ENCODE data around the gene UBQLNL.

UBQLNL gene

DNA sequence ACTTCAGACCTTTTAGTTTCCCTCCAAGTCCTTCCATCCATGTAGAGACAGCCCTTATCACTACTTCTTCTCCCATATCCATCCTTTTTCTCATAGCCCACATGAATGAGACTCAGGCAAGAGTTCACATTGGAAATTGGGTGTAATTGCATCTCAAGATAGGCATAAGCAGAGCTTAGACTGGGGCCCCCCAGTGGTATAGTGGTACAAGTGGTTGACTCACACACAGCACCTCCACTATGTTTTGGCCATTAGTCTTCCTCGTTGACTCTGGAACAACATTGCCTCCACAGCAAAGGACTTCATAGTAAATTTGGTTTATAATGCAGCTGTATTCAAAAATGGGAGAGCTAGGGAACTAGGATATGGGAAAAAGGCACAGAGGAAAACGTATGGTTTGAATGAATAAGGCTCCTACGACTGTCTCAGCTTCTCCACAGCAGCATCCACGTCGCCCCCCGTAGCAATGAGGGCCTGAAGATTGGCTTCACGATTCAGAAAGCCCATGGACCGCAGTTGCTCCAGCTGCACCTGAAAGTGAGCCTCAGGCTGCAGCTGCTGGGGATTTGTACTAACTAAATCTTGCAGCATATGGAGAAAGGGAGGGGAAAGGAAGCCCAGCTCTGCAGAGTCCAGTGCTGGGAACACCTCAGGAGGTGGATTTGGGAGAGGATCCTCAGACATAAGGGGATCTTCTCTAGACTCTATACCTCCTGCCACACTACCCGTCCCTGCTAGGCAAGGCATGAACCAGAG lies 9.1 kb downstream of the UBQLNL start:
- no peak overlapping the region for H3K4me3 ChIP-seq (ENCODE audit: extremely low read depth, insufficient read depth, low read length, poor library complexity, severe bottlenecking)
- H3K4me1 ChIP-seq (ENCODE audit: control insufficient read depth, insufficient read depth, low read length, poor library complexity, severe bottlenecking), result no peaks in the 10 kb centered on the region
- WGBS, 2 experiments (ENCODE audit: insufficient coverage in 2 of 2), result 85 to 92% methylated on average over 8 of the region's 9 CpGs
- H3K36me3 ChIP-seq (ENCODE audit: control insufficient read depth, insufficient read depth, low read length), result no peaks in the 10 kb centered on the region
- H3K9me3 ChIP-seq (ENCODE audit: control insufficient read depth, low read length), result no peaks in the 10 kb centered on the region
- no peak overlapping the region for H3K27ac ChIP-seq (ENCODE audit: low read depth, low read length, severe bottlenecking)

GRCh38 chr11:5505363-5506048 lies 11.0 kb downstream of the UBQLNL start:
- WGBS, 2 experiments (ENCODE audit: insufficient coverage in 2 of 2), result 81 to 83% methylated on average over 3 to 7 of the region's 9 CpGs
- Histone ChIP-seq H3K4me1 (ENCODE audit: control insufficient read depth, insufficient read depth, low read length, poor library complexity, severe bottlenecking) (no peaks in the 10 kb centered on the region), H3K4me3 (ENCODE audit: extremely low read depth, insufficient read depth, low read length, poor library complexity, severe bottlenecking) (no peak overlapping the region), H3K27ac (ENCODE audit: low read depth, low read length, severe bottlenecking) (no peak overlapping the region), H3K36me3 (ENCODE audit: control insufficient read depth, insufficient read depth, low read length) (no peaks in the 10 kb centered on the region), H3K9me3 (ENCODE audit: control insufficient read depth, low read length) (no peaks in the 10 kb centered on the region)

DNA sequence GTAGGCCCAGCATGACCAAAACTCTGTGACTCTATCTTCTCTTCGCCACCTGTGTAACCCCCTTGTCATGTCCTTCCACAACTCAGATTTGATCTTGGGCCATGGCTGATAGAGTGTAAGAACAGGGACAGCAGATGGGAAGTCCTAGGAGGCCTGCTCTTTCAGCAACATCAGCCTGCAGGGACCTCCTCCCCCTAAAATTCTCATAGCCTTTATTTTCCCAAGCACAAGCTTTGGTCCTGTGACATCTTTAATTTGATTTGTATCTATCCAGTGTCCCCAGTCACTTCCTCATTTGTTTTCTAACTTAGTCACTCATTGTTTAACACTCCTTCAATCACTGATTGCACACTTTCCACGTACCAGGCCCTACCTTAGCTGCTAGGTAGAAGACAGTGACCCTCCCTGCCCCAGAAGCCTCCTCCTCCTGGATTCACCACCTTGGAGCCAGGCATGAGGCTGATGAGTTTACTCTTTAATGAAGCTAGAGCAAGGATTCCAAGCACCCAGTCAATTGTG lies 12.0 kb downstream of the UBQLNL start:
- no peaks in the 10 kb centered on the region for H3K4me1 ChIP-seq (ENCODE audit: control insufficient read depth, insufficient read depth, low read length, poor library complexity, severe bottlenecking)
- no peak overlapping the region for H3K4me3 ChIP-seq (ENCODE audit: extremely low read depth, insufficient read depth, low read length, poor library complexity, severe bottlenecking)
- no peak overlapping the region for H3K27ac ChIP-seq (ENCODE audit: low read depth, low read length, severe bottlenecking)
- WGBS, 2 experiments (ENCODE audit: insufficient coverage in 2 of 2), result 80 to 90% methylated on average over 2 of the region's 2 CpGs
- no peaks in the 10 kb centered on the region for H3K36me3 ChIP-seq (ENCODE audit: control insufficient read depth, insufficient read depth, low read length)
- H3K9me3 ChIP-seq (ENCODE audit: control insufficient read depth, low read length), result no peaks in the 10 kb centered on the region

DNA sequence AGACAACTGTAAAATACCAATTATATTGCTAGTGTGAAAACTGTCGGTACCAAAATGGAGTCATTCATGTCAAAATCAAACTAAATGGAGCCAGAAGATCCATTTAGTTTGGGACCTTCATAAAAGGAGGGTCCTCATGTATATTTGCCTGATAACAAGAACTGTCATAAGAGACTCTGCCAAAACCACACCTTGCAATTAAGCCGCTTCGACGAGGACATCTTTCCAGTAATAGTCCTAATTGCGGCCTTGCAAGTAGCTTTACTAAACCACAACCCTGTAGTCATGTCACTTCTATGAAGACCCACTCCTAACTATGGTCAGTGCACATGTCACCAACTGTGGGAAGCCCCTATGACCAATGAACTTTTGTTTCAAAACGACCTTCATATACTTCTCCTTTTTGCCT lies 16.1 kb downstream of the UBQLNL start:
- H3K27ac ChIP-seq (ENCODE audit: low read depth, low read length, severe bottlenecking), result no peak overlapping the region
- no peak overlapping the region for H3K4me3 ChIP-seq (ENCODE audit: extremely low read depth, insufficient read depth, low read length, poor library complexity, severe bottlenecking)
- no peaks in the 10 kb centered on the region for H3K4me1 ChIP-seq (ENCODE audit: control insufficient read depth, insufficient read depth, low read length, poor library complexity, severe bottlenecking)
- WGBS, 2 experiments (ENCODE audit: insufficient coverage in 2 of 2), result 71 to 96% methylated on average over 1 to 4 of the region's 6 CpGs
- no peaks in the 10 kb centered on the region for H3K9me3 ChIP-seq (ENCODE audit: control insufficient read depth, low read length)
- no peaks in the 10 kb centered on the region for H3K36me3 ChIP-seq (ENCODE audit: control insufficient read depth, insufficient read depth, low read length)

GRCh38 chr11:5499671-5500070 lies 16.8 kb downstream of the UBQLNL start:
- no peaks in the 10 kb centered on the region for H3K9me3 ChIP-seq (ENCODE audit: control insufficient read depth, low read length)
- no peaks in the 10 kb centered on the region for H3K4me1 ChIP-seq (ENCODE audit: control insufficient read depth, insufficient read depth, low read length, poor library complexity, severe bottlenecking)
- WGBS, 2 experiments (ENCODE audit: insufficient coverage in 2 of 2), result 83% methylated on average over 2 of the region's 2 CpGs; no CpG with 5 or more reads in 1 of the 2 experiments
- H3K36me3 ChIP-seq (ENCODE audit: control insufficient read depth, insufficient read depth, low read length), result no peaks in the 10 kb centered on the region
- H3K27ac ChIP-seq (ENCODE audit: low read depth, low read length, severe bottlenecking), result no peak overlapping the region
- no peak overlapping the region for H3K4me3 ChIP-seq (ENCODE audit: extremely low read depth, insufficient read depth, low read length, poor library complexity, severe bottlenecking)

GRCh38 chr11:5489576-5490357 lies 26.7 kb downstream of the UBQLNL start:
- no peaks in the 10 kb centered on the region for H3K4me1 ChIP-seq (ENCODE audit: control insufficient read depth, insufficient read depth, low read length, poor library complexity, severe bottlenecking)
- H3K9me3 ChIP-seq (ENCODE audit: control insufficient read depth, low read length), result no peaks in the 10 kb centered on the region
- H3K4me3 ChIP-seq (ENCODE audit: extremely low read depth, insufficient read depth, low read length, poor library complexity, severe bottlenecking), result no peak overlapping the region
- H3K27ac ChIP-seq (ENCODE audit: low read depth, low read length, severe bottlenecking), result no peak overlapping the region
- WGBS, 2 experiments (ENCODE audit: insufficient coverage in 2 of 2), result 50 to 65% methylated on average over 2 to 4 of the region's 5 CpGs
- no peaks in the 10 kb centered on the region for H3K36me3 ChIP-seq (ENCODE audit: control insufficient read depth, insufficient read depth, low read length)

DNA sequence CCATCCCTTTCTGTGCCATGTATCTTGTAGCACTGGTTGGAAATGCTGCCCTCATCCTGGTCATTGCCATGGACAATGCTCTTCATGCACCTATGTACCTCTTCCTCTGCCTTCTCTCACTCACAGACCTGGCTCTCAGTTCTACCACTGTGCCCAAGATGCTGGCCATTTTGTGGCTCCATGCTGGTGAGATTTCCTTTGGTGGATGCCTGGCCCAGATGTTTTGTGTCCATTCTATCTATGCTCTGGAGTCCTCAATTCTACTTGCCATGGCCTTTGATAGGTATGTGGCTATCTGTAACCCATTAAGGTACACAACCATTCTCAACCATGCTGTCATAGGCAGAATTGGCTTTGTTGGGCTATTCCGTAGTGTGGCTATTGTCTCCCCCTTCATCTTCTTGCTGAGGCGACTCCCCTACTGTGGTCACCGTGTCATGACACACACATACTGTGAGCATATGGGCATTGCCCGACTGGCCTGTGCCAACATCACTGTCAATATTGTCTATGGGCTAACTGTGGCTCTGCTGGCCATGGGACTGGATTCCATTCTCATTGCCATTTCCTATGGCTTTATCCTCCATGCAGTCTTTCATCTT lies 27.6 kb downstream of the UBQLNL start:
- no peak overlapping the region for H3K27ac ChIP-seq (ENCODE audit: low read depth, low read length, severe bottlenecking)
- no peaks in the 10 kb centered on the region for H3K4me1 ChIP-seq (ENCODE audit: control insufficient read depth, insufficient read depth, low read length, poor library complexity, severe bottlenecking)
- WGBS, 2 experiments (ENCODE audit: insufficient coverage in 2 of 2), result 95 to 98% methylated on average over 4 of the region's 4 CpGs
- no peaks in the 10 kb centered on the region for H3K9me3 ChIP-seq (ENCODE audit: control insufficient read depth, low read length)
- no peak overlapping the region for H3K4me3 ChIP-seq (ENCODE audit: extremely low read depth, insufficient read depth, low read length, poor library complexity, severe bottlenecking)
- H3K36me3 ChIP-seq (ENCODE audit: control insufficient read depth, insufficient read depth, low read length), result no peaks in the 10 kb centered on the region

GRCh38 chr11:5488385-5488784 lies 28.1 kb downstream of the UBQLNL start, which contains the start of gene OR52D1:
Gene OR52D1, plus strand, starts transcription at chr11:5488685. Its CDS starts 22 bp downstream, at chr11:5488707.
- no peak within 1 kb of the TSS for H3K4me3 ChIP-seq (ENCODE audit: extremely low read depth, insufficient read depth, low read length, poor library complexity, severe bottlenecking)
- H3K27ac ChIP-seq (ENCODE audit: low read depth, low read length, severe bottlenecking), result no peak within 1 kb of the TSS

DNA sequence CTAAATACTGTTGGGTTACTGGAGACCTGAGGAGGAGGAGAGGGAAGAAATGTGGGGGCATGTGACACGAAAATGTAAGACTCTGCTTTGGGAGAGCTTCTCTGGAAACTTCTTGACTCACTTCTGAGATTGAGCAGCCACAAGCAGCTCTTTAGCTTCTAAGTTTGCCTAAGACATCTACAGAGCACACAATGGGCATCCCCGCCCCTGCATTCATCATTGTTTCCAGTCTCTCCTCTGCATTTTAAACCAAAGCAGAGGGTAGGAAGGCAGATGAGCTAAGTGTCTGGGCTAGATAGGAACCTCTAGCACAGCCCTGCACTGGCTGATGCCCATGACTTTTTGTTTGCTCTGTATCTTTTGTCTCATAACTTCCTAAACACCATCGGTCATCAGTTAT lies 30.1 kb downstream of the UBQLNL start:
- Histone ChIP-seq H3K27ac (ENCODE audit: low read depth, low read length, severe bottlenecking) (no peak overlapping the region), H3K9me3 (ENCODE audit: control insufficient read depth, low read length) (no peaks in the 10 kb centered on the region), H3K4me3 (ENCODE audit: extremely low read depth, insufficient read depth, low read length, poor library complexity, severe bottlenecking) (no peak overlapping the region), H3K36me3 (ENCODE audit: control insufficient read depth, insufficient read depth, low read length) (no peaks in the 10 kb centered on the region), H3K4me1 (ENCODE audit: control insufficient read depth, insufficient read depth, low read length, poor library complexity, severe bottlenecking) (no peaks in the 10 kb centered on the region)
- 75 to 100% methylated on average over 1 of the region's 3 CpGs for WGBS, 2 experiments (ENCODE audit: insufficient coverage in 2 of 2)

More at GRCh38 chr11:5488385-5488784, 28.1 kb downstream of the UBQLNL start, which contains the start of gene OR52D1:
- Histone ChIP-seq H3K4me1 (ENCODE audit: control insufficient read depth, insufficient read depth, low read length, poor library complexity, severe bottlenecking) (no peaks in the 10 kb centered on the region), H3K9me3 (ENCODE audit: control insufficient read depth, low read length) (no peaks in the 10 kb centered on the region), H3K36me3 (ENCODE audit: control insufficient read depth, insufficient read depth, low read length) (no peaks in the 10 kb centered on the region)

DNA sequence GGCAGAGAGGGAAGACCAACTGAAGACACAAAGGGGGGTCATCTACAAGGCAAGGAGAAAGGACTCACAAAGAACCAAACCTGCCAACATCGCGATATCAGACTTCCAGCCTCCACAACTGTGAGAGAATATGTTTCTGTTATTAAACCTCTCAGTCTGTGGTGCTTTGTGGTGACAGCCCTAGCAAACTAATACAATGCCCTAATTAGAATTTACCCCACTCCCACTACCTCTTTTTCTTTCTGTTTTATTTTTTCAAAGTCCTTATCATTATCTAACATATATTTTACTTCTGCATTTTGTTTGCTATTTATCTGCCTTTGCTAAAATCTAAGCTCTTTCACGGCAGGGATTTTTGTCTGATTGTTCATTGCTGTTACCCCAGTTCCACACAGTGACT lies 30.5 kb downstream of the UBQLNL start:
- WGBS, 2 experiments (ENCODE audit: insufficient coverage in 2 of 2), result 100% methylated on average over 1 of the region's 3 CpGs; no CpG with 5 or more reads in 1 of the 2 experiments
- no peaks in the 10 kb centered on the region for H3K36me3 ChIP-seq (ENCODE audit: control insufficient read depth, insufficient read depth, low read length)
- H3K4me1 ChIP-seq (ENCODE audit: control insufficient read depth, insufficient read depth, low read length, poor library complexity, severe bottlenecking), result no peaks in the 10 kb centered on the region
- no peak overlapping the region for H3K27ac ChIP-seq (ENCODE audit: low read depth, low read length, severe bottlenecking)
- no peak overlapping the region for H3K4me3 ChIP-seq (ENCODE audit: extremely low read depth, insufficient read depth, low read length, poor library complexity, severe bottlenecking)
- H3K9me3 ChIP-seq (ENCODE audit: control insufficient read depth, low read length), result no peaks in the 10 kb centered on the region

Measured in mesodermal cell (in vitro differentiated cells).